SJSA1 (cell line): Measurements from ENCODE around the gene MYT1. TPM values are rescaled to one million over a fixed set of nuclear protein-coding genes. Genes with fewer than 3 reads are reported as not detected.

Experiments used
- total RNA-seq: library from RNA; depleted of rRNA; stranded (reverse); fragments of >200 nt; shearing (Covaris generic); gene quantifications from 2 replicates; pipeline ENCODE4 v1.2.3, GENCODE V29; 2014; rRNA removed

The MYT1 gene
- total RNA-seq, 1 experiment from 2014 or later = not detected

Other genes starting within 250 kb of the MYT1 start
- 10.3 and 22.7 TPM in 2 replicates for gene UCKL1, start 208.0 kb upstream of the MYT1 start, total RNA-seq
- gene ZNF512B, start 194.5 kb upstream of the MYT1 start, total RNA-seq = 10.9 and 14.3 TPM in 2 replicates
- gene SAMD10, start 184.8 kb upstream of the MYT1 start, total RNA-seq = 0.41 and 0.47 TPM in 2 replicates
- gene PRPF6, start 183.3 kb upstream of the MYT1 start, total RNA-seq = 72.1 and 76.6 TPM in 2 replicates
- 0.24 and 0.94 TPM in 2 replicates for gene C20orf204, start 128.3 kb upstream of the MYT1 start, total RNA-seq
- gene SOX18, start 114.8 kb upstream of the MYT1 start, total RNA-seq = 61.7 and 70.0 TPM in 2 replicates
- 120 and 139 TPM in 2 replicates for gene TCEA2, start 101.3 kb upstream of the MYT1 start, total RNA-seq
- 18.5 and 21.3 TPM in 2 replicates for gene RGS19, start 84.9 kb upstream of the MYT1 start, total RNA-seq
- gene OPRL1, start 84.4 kb upstream of the MYT1 start, total RNA-seq = 0.09 and 0.16 TPM in 2 replicates
- gene LKAAEAR1, start 80.1 kb upstream of the MYT1 start, total RNA-seq = 0.24 and 6.6 TPM in 2 replicates
- gene NPBWR2, start 56.9 kb upstream of the MYT1 start, total RNA-seq = not detected in 2 replicates
- 6.0 and 12.4 TPM in 2 replicates for gene PCMTD2, start 91.3 kb downstream of the MYT1 start, total RNA-seq